ENCODE data around the gene MED15.

Gene MED15

DNA sequence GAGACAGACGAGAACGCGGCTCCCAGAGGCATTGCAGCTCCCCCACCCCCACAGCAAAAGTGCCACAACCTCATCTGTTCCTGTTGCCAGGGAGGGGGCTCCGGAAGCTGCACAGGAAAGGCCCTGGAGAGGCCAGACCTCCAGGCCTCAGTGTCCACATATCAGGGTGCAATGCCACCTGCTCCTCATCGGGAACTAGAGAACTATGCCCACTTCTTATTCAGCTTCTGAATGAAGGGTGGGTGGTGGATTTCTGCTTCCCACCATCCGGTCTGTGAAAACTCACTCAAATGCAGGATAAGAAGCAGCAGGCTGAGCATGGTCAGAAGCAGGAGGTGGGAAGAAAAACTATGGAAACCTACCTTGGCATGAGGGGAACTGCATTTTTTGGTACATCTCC is 105.9 kb downstream of the MED15 start:
- TF ChIP-seq, protein P1, sequence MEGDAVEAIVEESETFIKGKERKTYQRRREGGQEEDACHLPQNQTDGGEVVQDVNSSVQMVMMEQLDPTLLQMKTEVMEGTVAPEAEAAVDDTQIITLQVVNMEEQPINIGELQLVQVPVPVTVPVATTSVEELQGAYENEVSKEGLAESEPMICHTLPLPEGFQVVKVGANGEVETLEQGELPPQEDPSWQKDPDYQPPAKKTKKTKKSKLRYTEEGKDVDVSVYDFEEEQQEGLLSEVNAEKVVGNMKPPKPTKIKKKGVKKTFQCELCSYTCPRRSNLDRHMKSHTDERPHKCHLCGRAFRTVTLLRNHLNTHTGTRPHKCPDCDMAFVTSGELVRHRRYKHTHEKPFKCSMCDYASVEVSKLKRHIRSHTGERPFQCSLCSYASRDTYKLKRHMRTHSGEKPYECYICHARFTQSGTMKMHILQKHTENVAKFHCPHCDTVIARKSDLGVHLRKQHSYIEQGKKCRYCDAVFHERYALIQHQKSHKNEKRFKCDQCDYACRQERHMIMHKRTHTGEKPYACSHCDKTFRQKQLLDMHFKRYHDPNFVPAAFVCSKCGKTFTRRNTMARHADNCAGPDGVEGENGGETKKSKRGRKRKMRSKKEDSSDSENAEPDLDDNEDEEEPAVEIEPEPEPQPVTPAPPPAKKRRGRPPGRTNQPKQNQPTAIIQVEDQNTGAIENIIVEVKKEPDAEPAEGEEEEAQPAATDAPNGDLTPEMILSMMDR (IDR thresholded peaks at IDR 0.05): no peak

DNA sequence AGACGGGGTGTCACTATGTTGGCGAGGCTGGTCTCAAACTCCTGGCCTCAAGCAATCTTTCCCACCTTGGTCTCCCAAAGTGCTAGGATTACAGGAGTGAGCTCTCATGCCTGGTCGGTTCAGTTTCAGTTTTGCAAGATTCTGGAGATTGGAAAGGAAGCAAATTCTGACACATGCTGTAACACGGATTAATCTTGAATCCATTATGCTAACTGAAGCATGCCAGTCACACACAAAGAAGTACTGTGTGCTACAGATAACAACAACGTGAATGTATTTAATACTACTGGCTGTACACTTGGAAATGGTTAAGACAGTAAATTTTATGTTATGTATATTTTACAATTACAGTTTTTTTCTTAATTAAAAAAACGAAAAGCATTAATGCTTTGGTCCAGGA is 107.6 kb downstream of the MED15 start:
- TF ChIP-seq, protein P1 (IDR thresholded peaks at IDR 0.05): no peak

DNA sequence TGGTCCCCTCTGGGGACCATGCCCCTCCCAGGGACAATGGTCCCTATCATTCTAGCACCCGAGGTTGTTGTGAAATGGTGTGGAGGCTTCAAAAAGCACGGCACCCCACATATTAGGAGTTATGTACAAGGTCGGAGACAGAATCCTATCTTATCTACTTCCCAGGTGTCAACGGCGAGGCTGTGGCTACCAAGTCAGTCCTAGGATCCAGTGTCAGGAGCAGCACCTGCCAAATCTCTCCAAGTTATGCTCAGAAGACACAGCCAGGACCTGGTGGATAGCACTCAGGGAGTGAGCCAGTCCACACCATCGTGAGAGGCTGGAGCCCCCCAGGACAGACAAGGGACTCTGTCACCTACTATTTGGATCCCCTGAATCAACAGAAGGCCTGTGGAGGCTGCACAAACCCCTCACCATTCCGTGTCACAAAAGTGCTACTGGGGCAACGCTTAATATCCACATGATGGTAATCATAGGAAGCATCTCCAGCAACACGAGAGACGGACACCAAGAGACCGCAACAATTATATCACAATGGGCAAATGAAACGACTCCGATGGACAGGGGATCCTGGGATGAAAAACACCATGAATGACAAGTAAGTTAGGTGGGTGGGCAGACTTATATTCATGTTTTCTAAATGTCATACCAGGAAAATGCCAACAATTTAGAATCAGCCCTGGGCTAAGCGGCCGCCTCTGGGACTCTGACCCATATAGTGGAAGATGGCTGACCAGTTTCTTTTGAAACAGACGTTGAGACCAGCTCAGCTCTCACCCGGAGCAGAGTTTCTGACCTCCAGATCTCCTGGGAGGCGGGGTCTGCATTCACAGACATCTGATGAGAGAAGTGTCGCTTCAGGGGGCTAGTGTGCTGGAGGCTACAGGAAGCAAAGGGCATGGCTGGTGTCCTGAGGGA is 108.4 kb downstream of the MED15 start:
- TF ChIP-seq, protein P1 (IDR thresholded peaks at IDR 0.05): no peak

DNA sequence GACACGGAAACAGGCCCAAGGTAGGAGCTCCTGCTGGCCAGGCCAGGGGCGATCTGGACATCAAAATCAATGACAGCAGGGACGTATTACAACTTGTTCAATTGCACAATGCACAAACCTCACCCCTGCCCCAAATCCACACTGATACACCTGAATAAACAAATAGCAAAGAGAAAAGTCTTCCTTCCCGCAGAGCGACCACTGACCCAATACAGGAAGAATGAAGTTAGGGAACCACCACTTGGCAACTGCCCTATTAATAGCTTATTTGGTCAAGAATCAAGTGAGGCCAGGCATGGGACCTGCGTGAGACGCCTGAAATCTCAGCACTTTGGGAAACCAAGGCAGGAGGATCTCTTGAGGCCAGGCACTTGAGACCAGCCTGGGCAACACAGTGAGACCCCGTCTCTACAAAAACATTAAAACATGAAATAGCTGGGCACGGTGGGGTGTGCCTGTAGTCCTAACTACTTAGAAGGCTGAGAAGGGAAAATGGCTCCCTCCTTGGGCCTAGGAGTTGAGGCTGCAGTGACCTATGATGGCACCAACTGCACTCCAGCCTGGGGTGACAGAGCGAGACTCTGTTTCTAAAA is 109.1 kb downstream of the MED15 start:
- TF ChIP-seq, protein P1 (IDR thresholded peaks at IDR 0.05): no peak

DNA sequence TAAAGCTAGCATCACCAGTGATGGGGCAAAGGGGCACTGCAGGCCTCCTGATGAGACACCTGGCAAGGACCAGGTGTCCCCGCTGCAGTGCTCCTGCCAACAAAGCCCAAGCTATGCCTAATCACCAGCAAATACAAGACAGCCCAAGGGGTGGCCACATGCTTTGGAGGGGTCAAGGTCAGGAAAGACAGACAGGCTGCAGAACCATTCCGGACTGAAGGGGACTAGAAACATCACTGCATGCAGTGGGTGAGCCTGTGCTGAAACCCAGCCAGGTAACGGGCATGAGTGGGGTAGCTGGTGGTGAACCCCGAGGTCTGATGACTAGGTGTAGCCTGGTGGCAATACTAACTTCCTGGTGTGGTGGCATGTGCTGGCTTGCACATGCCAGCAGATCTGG is 111.1 kb downstream of the MED15 start:
- TF ChIP-seq, protein P1 (IDR thresholded peaks at IDR 0.05): no peak

DNA sequence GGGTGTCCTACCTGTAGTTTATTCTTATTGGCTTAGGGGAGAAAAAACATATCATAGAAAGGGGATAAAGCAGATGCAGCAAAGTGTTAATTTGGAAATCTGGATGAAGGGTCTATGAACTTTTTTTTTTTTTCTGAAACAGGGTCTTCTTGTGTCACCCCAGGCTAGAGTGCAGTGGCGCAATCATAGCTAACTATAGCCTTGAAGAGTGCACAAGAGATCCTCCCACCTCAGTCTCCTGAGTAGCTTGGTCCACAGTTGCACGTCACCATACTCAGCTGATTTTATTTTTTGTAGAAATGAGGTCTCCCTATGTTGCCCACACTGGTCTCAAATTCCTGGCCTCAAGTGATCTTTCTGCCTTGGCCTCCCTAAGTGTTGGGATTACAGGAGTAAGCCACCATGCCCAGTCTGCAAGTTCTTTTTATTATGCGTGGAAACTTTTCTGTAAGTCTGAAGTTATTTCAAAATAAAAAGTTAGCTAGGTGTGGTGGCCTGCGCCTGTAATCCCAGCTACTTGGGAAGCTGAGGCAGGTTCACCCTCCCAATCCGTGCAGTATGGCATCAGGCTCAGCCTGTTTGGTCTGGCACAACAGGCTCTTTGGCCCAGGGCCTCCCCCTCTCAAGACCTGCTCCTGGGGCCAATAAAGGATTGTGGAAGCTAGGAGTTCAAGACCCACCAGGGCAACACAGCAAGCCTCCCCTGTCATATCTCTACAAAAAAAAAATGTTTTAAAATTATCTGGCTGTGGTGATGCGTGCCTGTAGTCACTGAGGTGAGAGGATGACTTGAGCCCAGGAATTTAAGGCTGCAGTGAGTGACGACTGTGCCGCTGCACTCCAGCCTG is 111.9 kb downstream of the MED15 start:
- TF ChIP-seq, protein P1 (IDR thresholded peaks at IDR 0.05): no peak

DNA sequence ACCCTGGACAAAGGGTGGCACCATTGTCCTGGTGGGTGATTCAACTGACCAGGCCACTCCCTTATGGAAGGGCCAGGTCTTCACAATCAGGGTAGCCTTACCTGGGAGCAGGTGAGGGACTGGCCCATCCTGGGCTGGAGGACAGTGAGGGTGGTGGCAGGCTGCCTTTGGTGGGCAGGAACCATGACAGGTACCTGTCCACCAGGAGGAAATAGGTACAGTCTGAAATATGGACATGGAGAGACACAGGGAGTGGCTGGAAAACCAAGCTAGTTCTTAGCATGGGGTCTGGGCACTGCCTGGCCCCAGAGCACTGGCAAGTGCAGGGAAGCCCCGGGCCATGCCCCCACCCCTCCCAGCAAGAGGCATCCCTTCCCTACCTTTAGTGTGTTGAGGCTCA is 113.8 kb downstream of the MED15 start:
- TF ChIP-seq, protein P1 (IDR thresholded peaks at IDR 0.05): no peak
